Neural progenitor cell (in vitro differentiated cells): ENCODE measurements around the gene KIAA1958. TPM values are rescaled to one million over a fixed set of nuclear protein-coding genes. Genes with fewer than 3 reads are reported as not detected.

Experiments used
- DNase-seq: peaks from one replicate; pipeline ENCODE4 v3.0.0-alpha.2; 2016; ENCODE audit warnings: low spot score
- H2AFZ ChIP-seq: fragments of 200-600 bp; sonication (generic); replicated peaks from 2 replicates; pipeline ENCODE4 v1.6.1; 2016; ENCODE audit warnings: antibody characterized with exemption
- H3F3A ChIP-seq: fragments of 200-600 bp; sonication (generic); 2 replicates; pipeline ENCODE4 v1.6.1; 2016; ENCODE audit warnings: antibody characterized with exemption, low read depth
- H3K27ac ChIP-seq: fragments of 200-600 bp; sonication (generic); 2 replicates; pipeline ENCODE4 v1.5.1; 2016; ENCODE audit warnings: mild to moderate bottlenecking
- H3K27me3 ChIP-seq: fragments of 200-600 bp; sonication (generic); 2 replicates; pipeline ENCODE4 v1.6.1; 2016; ENCODE audit warnings: mild to moderate bottlenecking, moderate library complexity
- H3K36me3 ChIP-seq: fragments of 200-600 bp; sonication (generic); 2 replicates; pipeline ENCODE4 v1.5.1; 2016
- H3K4me1 ChIP-seq: fragments of 200-600 bp; sonication (generic); 2 replicates; pipeline ENCODE4 v1.6.1; 2016; ENCODE audit warnings: mixed run types
- H3K4me2 ChIP-seq: fragments of 200-600 bp; sonication (generic); 2 replicates; pipeline ENCODE4 v1.6.1; 2016
- H3K4me3 ChIP-seq: fragments of 200-600 bp; sonication (generic); 2 replicates; pipeline ENCODE4 v1.5.1; 2016
- H3K79me2 ChIP-seq: fragments of 200-600 bp; sonication (generic); 2 replicates; pipeline ENCODE4 v1.6.1; 2016; ENCODE audit warnings: low read depth
- H3K9ac ChIP-seq: fragments of 200-600 bp; sonication (generic); 2 replicates; pipeline ENCODE4 v1.6.1; 2016
- H3K9me3 ChIP-seq: fragments of 200-600 bp; sonication (generic); 2 replicates; pipeline ENCODE4 v1.5.1; 2016; ENCODE audit warnings: low read depth
- H4K20me1 ChIP-seq: fragments of 200-600 bp; sonication (generic); 2 replicates; pipeline ENCODE4 v1.6.1; 2016; ENCODE audit warnings: low read depth
- H3K27ac Mint-ChIP-seq: 3 replicates; pipeline ENCODE4 v1.8.0; 2021; ENCODE audit warnings: mixed read lengths
- H3K27me3 Mint-ChIP-seq: 2 replicates; pipeline ENCODE4 v1.8.0; 2022; ENCODE audit warnings: low read depth, mild to moderate bottlenecking, inconsistent platforms, moderate library complexity, mixed read lengths; ENCODE audit not compliant: insufficient read depth
- H3K36me3 Mint-ChIP-seq: 3 replicates; pipeline ENCODE4 v1.8.0; 2021; ENCODE audit warnings: mixed read lengths
- H3K4me1 Mint-ChIP-seq: 3 replicates; pipeline ENCODE4 v1.8.0; 2021; ENCODE audit warnings: mixed read lengths
- H3K4me3 Mint-ChIP-seq: 3 replicates; pipeline ENCODE4 v1.8.0; 2021; ENCODE audit warnings: mild to moderate bottlenecking, moderate library complexity, mixed read lengths
- H3K9me3 Mint-ChIP-seq: 3 replicates; pipeline ENCODE4 v1.8.0; 2020; ENCODE audit warnings: mixed read lengths
- EZH2 ChIP-seq: fragments of 200-600 bp; sonication (generic); IDR thresholded peaks from 2 replicates; pipeline ENCODE4 v1.6.1; 2017; ENCODE audit warnings: antibody characterized with exemption, mild to moderate bottlenecking, moderate library complexity
- EZH2phosphoT487 ChIP-seq: fragments of 200-600 bp; sonication (generic); IDR thresholded peaks from 2 replicates; pipeline ENCODE4 v1.6.1; 2017; ENCODE audit warnings: antibody characterized with exemption
- total RNA-seq: library from RNA; depleted of rRNA; stranded (reverse); fragments of >200 nt; gene quantifications from 2 replicates; pipeline ENCODE4 v1.2.3, GENCODE V29; 2015; ENCODE audit warnings: low replicate concordance
- TF ChIP-seq, protein P1 (sequence below): fragments of 200-600 bp; sonication (generic); IDR thresholded peaks from 2 replicates; pipeline ENCODE4 v1.5.1; 2017; ENCODE audit warnings: antibody characterized with exemption, mild to moderate bottlenecking

KIAA1958 gene
- total RNA-seq, 1 donor from 2014 or later = 31.4 TPM

DNA sequence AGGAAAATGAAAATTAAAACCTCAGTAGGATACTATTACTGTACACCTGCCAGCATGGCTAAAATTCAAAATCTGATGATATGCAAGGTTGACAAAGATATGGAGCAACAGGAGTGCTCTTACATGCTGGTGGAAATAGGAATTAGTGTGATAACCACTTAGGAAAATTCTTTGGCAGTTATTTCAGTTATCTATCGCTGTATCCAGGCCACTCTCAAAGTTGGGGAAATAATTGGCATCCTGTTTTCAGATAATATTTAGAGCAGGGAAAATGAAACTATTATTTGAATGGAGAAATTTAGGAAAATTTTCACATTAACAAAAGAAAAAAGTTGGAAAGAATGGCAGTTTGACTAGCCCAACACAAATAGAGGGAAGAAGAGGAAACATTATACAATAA lies 50.9 kb downstream of the KIAA1958 start:
- no peaks in the 10 kb centered on the region for H3K9me3 ChIP-seq
- Mint-ChIP-seq H3K4me3 (no peak overlapping the region), H3K27ac (no peak overlapping the region), H3K9me3 (peaks cover 42% of the 10 kb centered on the region), H3K27me3 (peaks cover 4% of the 10 kb centered on the region), H3K4me1 (peaks cover 1% of the 10 kb centered on the region), H3K36me3 (peaks cover 50% of the 10 kb centered on the region)
- DNase-seq = no peak
- H4K20me1 ChIP-seq = peaks cover 60% of the 10 kb centered on the region
- no peaks in the 10 kb centered on the region for H3F3A ChIP-seq
- peaks cover 98% of the 10 kb centered on the region for H3K79me2 ChIP-seq
- H3K4me1 ChIP-seq = peaks cover 6% of the 10 kb centered on the region
- H3K27me3 ChIP-seq = no peaks in the 10 kb centered on the region
- no peak overlapping the region for H3K4me3 ChIP-seq
- no peaks in the 10 kb centered on the region for H3K36me3 ChIP-seq
- no peak for TF ChIP-seq EZH2phosphoT487
- no peak for TF ChIP-seq EZH2
- TF ChIP-seq, protein P1, sequence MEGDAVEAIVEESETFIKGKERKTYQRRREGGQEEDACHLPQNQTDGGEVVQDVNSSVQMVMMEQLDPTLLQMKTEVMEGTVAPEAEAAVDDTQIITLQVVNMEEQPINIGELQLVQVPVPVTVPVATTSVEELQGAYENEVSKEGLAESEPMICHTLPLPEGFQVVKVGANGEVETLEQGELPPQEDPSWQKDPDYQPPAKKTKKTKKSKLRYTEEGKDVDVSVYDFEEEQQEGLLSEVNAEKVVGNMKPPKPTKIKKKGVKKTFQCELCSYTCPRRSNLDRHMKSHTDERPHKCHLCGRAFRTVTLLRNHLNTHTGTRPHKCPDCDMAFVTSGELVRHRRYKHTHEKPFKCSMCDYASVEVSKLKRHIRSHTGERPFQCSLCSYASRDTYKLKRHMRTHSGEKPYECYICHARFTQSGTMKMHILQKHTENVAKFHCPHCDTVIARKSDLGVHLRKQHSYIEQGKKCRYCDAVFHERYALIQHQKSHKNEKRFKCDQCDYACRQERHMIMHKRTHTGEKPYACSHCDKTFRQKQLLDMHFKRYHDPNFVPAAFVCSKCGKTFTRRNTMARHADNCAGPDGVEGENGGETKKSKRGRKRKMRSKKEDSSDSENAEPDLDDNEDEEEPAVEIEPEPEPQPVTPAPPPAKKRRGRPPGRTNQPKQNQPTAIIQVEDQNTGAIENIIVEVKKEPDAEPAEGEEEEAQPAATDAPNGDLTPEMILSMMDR = no peak
- no peak overlapping the region for H3K9ac ChIP-seq
- no peak overlapping the region for H3K27ac ChIP-seq
- H3K4me2 ChIP-seq = no peak overlapping the region
- H2AFZ ChIP-seq = no peak overlapping the region

DNA sequence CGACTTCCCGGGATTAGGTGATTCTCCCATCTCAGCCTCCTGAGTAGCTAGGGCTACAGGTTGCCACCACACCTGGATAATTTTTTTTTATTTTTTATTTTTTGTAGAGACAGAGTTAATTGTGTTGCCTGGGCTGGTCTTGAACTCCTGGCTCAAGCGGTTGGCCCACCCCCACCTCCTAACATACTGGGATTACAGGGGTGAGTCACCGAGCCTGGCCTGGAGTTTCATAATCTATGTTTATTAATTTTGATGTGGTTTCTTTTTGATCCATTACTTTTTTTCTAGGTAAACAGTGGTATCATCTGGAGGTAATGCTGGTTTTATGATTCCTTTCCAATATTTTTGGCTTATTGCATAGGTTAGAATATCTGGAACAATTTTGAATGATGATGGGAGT lies 54.2 kb downstream of the KIAA1958 start:
- peaks cover 2% of the 10 kb centered on the region for H3K4me1 Mint-ChIP-seq
- Histone ChIP-seq H3K79me2 (peaks cover 99% of the 10 kb centered on the region), H3K36me3 (no peaks in the 10 kb centered on the region), H3K4me3 (no peak overlapping the region), H3K27ac (no peak overlapping the region), H3K9me3 (no peaks in the 10 kb centered on the region), H4K20me1 (peaks cover 64% of the 10 kb centered on the region), H3F3A (peaks cover 20% of the 10 kb centered on the region), H3K9ac (no peak overlapping the region), H3K27me3 (no peaks in the 10 kb centered on the region), H2AFZ (no peak overlapping the region), H3K4me1 (peaks cover 16% of the 10 kb centered on the region), H3K4me2 (no peak overlapping the region)
- TF ChIP-seq EZH2 = no peak
- TF ChIP-seq EZH2phosphoT487 = no peak
- TF ChIP-seq, protein P1 = no peak
- H3K36me3 Mint-ChIP-seq = peaks cover 35% of the 10 kb centered on the region
- DNase-seq = no peak
- H3K9me3 Mint-ChIP-seq = peaks cover 32% of the 10 kb centered on the region
- peaks cover 2% of the 10 kb centered on the region for H3K27me3 Mint-ChIP-seq
- no peak overlapping the region for H3K27ac Mint-ChIP-seq
- no peak overlapping the region for H3K4me3 Mint-ChIP-seq

DNA sequence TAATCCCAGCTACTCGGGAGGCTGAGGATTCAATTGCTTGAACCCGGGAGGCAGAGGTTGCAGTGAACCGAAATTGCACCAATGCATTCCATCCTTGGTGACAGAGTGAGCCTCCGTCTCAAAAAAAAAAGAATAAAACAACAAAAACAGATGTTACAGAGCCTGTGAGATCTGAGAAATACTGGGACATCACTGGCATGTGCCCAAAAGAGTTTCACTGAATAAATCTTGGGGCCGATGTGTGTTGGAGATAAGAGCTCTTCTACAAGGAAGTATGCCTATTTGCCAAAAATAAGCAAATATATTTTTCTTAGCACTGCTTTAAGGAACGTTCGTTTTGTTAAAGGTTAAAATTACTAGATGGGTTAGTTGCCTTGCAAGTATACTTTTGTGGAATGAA lies 55.1 kb downstream of the KIAA1958 start:
- Histone ChIP-seq H3K36me3 (no peaks in the 10 kb centered on the region), H3K4me3 (no peak overlapping the region), H4K20me1 (peaks cover 64% of the 10 kb centered on the region), H3K27me3 (no peaks in the 10 kb centered on the region), H3F3A (peaks cover 29% of the 10 kb centered on the region), H3K4me2 (no peak overlapping the region), H3K79me2 (peaks cover 99% of the 10 kb centered on the region), H3K9me3 (no peaks in the 10 kb centered on the region), H2AFZ (no peak overlapping the region), H3K27ac (no peak overlapping the region), H3K4me1 (peaks cover 16% of the 10 kb centered on the region), H3K9ac (no peak overlapping the region)
- Mint-ChIP-seq H3K27me3 (peaks cover 2% of the 10 kb centered on the region), H3K27ac (no peak overlapping the region), H3K36me3 (peaks cover 32% of the 10 kb centered on the region), H3K4me1 (peaks cover 5% of the 10 kb centered on the region), H3K4me3 (no peak overlapping the region), H3K9me3 (peaks cover 31% of the 10 kb centered on the region)
- TF ChIP-seq, protein P1 = no peak
- TF ChIP-seq EZH2phosphoT487 (no peak), EZH2 (no peak)
- DNase-seq = no peak
